Smooth muscle cell (in vitro differentiated cells): ENCODE data around the gene NPW. TPM values are rescaled to one million over a fixed set of nuclear protein-coding genes. Genes with fewer than 3 reads are reported as not detected.

ENCODE experiments used
- DNase-seq: peaks from one replicate; lab custom pipeline; 2025; ENCODE audit not compliant: unreplicated experiment; lab: John Stamatoyannopoulos, UW
- H2AFZ ChIP-seq: fragments of 200-600 bp; sonication (generic); 2 replicates; pipeline ENCODE4 v1.6.0; 2016; ENCODE audit warnings: antibody characterized with exemption, low read depth, mild to moderate bottlenecking
- H3F3A ChIP-seq: fragments of 200-600 bp; sonication (generic); 2 replicates; pipeline ENCODE4 v1.6.0; 2017; ENCODE audit warnings: antibody characterized with exemption, low read depth
- H3K27ac ChIP-seq: fragments of 200-600 bp; sonication (generic); 2 replicates; pipeline ENCODE4 v1.5.1; 2016; ENCODE audit warnings: low read depth, mild to moderate bottlenecking
- H3K27me3 ChIP-seq: fragments of 200-600 bp; sonication (generic); 2 replicates; pipeline ENCODE4 v1.6.1; 2016; ENCODE audit warnings: low read depth, mild to moderate bottlenecking
- H3K36me3 ChIP-seq: fragments of 200-600 bp; sonication (generic); 2 replicates; pipeline ENCODE4 v1.5.1; 2016; ENCODE audit warnings: low read depth
- H3K4me1 ChIP-seq: fragments of 200-600 bp; sonication (generic); 2 replicates; pipeline ENCODE4 v1.5.1; 2016; ENCODE audit warnings: low read depth
- H3K4me2 ChIP-seq: fragments of 200-600 bp; sonication (generic); 2 replicates; pipeline ENCODE4 v1.6.0; 2016; ENCODE audit warnings: mild to moderate bottlenecking
- H3K4me3 ChIP-seq: fragments of 200-600 bp; sonication (generic); 2 replicates; pipeline ENCODE4 v1.5.1; 2016; ENCODE audit warnings: mild to moderate bottlenecking
- H3K79me2 ChIP-seq: fragments of 200-600 bp; sonication (generic); 2 replicates; pipeline ENCODE4 v1.6.0; 2016; ENCODE audit warnings: low read depth, mild to moderate bottlenecking
- H3K9ac ChIP-seq: fragments of 200-600 bp; sonication (generic); 2 replicates; pipeline ENCODE4 v1.6.0; 2016; ENCODE audit warnings: low read depth
- H3K9me3 ChIP-seq: fragments of 200-600 bp; sonication (generic); replicated peaks from 2 replicates; pipeline ENCODE4 v1.5.1; 2016; ENCODE audit warnings: low read depth
- H4K20me1 ChIP-seq: fragments of 200-600 bp; sonication (generic); 2 replicates; pipeline ENCODE4 v1.6.0; 2016; ENCODE audit warnings: low read depth
- CTCF ChIP-seq: fragments of 200-600 bp; sonication (generic); IDR thresholded peaks from 2 replicates; pipeline ENCODE4 v1.5.1; 2017; ENCODE audit warnings: borderline replicate concordance, mild to moderate bottlenecking, antibody characterized with exemption; ENCODE audit not compliant: insufficient read depth, poor library complexity, severe bottlenecking
- WGBS: methylation state at CpG from one replicate; pipeline ENCODE4 v1.1.7; 2016; ENCODE audit warnings: low lambda C conversion rate; 5-methylcytosine and 5-hydroxymethylcytosine counted together
- polyA plus RNA-seq: library from polyadenylated mRNA; unstranded; fragments of >200 nt; fragmentation: Nextera tagmentation; extraction: Ambion mirVana; gene quantifications from 2 replicates; pipeline ENCODE4 v1.2.1, GENCODE V29; 2016
- total RNA-seq: library from RNA; depleted of rRNA; stranded (reverse); fragments of >200 nt; gene quantifications from 2 replicates; pipeline ENCODE4 v1.2.3, GENCODE V29; 2014

Gene NPW
- total and polyA plus RNA-seq, 2 experiments from 2014 or later: 13.1 to 185 TPM

- Histone ChIP-seq H3K4me3 (no peak overlapping the region), H3F3A (no peaks in the 10 kb centered on the region), H3K9me3 (no peaks in the 10 kb centered on the region), H3K79me2 (peaks cover 15% of the 10 kb centered on the region), H3K4me2 (no peak overlapping the region), H3K27ac (no peak overlapping the region), H3K9ac (no peak overlapping the region), H2AFZ (no peak overlapping the region), H3K36me3 (no peaks in the 10 kb centered on the region), H3K27me3 (no peaks in the 10 kb centered on the region), H3K4me1 (peaks cover 14% of the 10 kb centered on the region), H4K20me1 (peaks cover 12% of the 10 kb centered on the region)
- TF ChIP-seq CTCF: no peak
- WGBS: 86% methylated on average over 20 of the region's 22 CpGs
- no peak for DNase-seq
These were observed 9.8 kb downstream of the NPW start for GRCh38 chr16:2029350-2029749.

- H4K20me1 ChIP-seq: peaks cover 12% of the 10 kb centered on the region
- H3K9ac ChIP-seq: no peak overlapping the region
- no peaks in the 10 kb centered on the region for H3K27me3 ChIP-seq
- no peaks in the 10 kb centered on the region for H3K36me3 ChIP-seq
- no peak overlapping the region for H2AFZ ChIP-seq
- 89% methylated on average over 11 of the region's 11 CpGs for WGBS
- no peak for DNase-seq
- peaks cover 14% of the 10 kb centered on the region for H3K4me1 ChIP-seq
- peaks cover 15% of the 10 kb centered on the region for H3K79me2 ChIP-seq
- no peak for TF ChIP-seq CTCF
- H3K4me2 ChIP-seq: no peak overlapping the region
- no peaks in the 10 kb centered on the region for H3K9me3 ChIP-seq
- H3K4me3 ChIP-seq: no peak overlapping the region
- no peaks in the 10 kb centered on the region for H3F3A ChIP-seq
- no peak overlapping the region for H3K27ac ChIP-seq
These were observed 10.5 kb downstream of the NPW start for GRCh38 chr16:2030036-2030435.

GRCh38 chr16:2031081-2031577 is 11.5 kb downstream of the NPW start:
- WGBS: 93% methylated on average over 10 of the region's 11 CpGs
- Histone ChIP-seq H3K4me3 (no peak overlapping the region), H3K27ac (no peak overlapping the region), H3K79me2 (peaks cover 15% of the 10 kb centered on the region), H3K4me1 (peaks cover 23% of the 10 kb centered on the region), H4K20me1 (peaks cover 12% of the 10 kb centered on the region), H3K27me3 (no peaks in the 10 kb centered on the region), H3K36me3 (no peaks in the 10 kb centered on the region), H3K9ac (no peak overlapping the region), H2AFZ (no peak overlapping the region), H3K4me2 (no peak overlapping the region), H3F3A (no peaks in the 10 kb centered on the region), H3K9me3 (no peaks in the 10 kb centered on the region)
- TF ChIP-seq CTCF: no peak
- DNase-seq: no peak
